Limb (tissue), 2 donors: ENCODE measurements around the gene FBLL1.
"Not testable (repeated sequence)": the region's sequence is repeated elsewhere in the genome, so short reads cannot be mapped to it uniquely, and the experiment has no call there.

Source experiments
- DNase-seq, 2 donors: peaks; one replicate each; pipeline ENCODE4 v3.0.0-alpha.2; 2016; ENCODE audit errors: extremely low spot score in 2 of 2

Gene FBLL1

GRCh38 chr5:168552146-168552545, 23.0 kb downstream of the FBLL1 start:
- no peak for DNase-seq

- DNase-seq = no peak
Measured at GRCh38 chr5:168553377-168554130, 24.4 kb downstream of the FBLL1 start.

GRCh38 chr5:168557389-168557788, 28.3 kb downstream of the FBLL1 start:
- DNase-seq = no peak

- DNase-seq = no peak
Measured at GRCh38 chr5:168562279-168562678, 33.2 kb downstream of the FBLL1 start.

GRCh38 chr5:168563959-168564358, 34.9 kb downstream of the FBLL1 start:
- DNase-seq = no peak

GRCh38 chr5:168568738-168569137, 39.6 kb downstream of the FBLL1 start:
- no peak for DNase-seq

GRCh38 chr5:168570490-168571328, 41.6 kb downstream of the FBLL1 start:
- no peak for DNase-seq

- not testable (repeated sequence) for DNase-seq
Measured at GRCh38 chr5:168573663-168574062, 44.6 kb downstream of the FBLL1 start.

GRCh38 chr5:168574156-168574555, 45.1 kb downstream of the FBLL1 start:
- DNase-seq = not testable (repeated sequence)

GRCh38 chr5:168575391-168576372, 46.6 kb downstream of the FBLL1 start:
- no peak for DNase-seq

GRCh38 chr5:168578006-168578405, 48.9 kb downstream of the FBLL1 start:
- DNase-seq = no peak

GRCh38 chr5:168578538-168579487, 49.7 kb downstream of the FBLL1 start, which contains the start of gene PANK3:
Gene PANK3, minus strand, starts transcription at chr5:168579368. Its CDS starts 85 bp downstream, at chr5:168579283.
- DNase-seq = peak in 1 of 2 donors; percentile 69

GRCh38 chr5:168579488-168580226, 50.6 kb downstream of the FBLL1 start:
- peak; percentile 98 to 99 for DNase-seq

GRCh38 chr5:168580227-168580508, 51.1 kb downstream of the FBLL1 start:
- DNase-seq = peak in 1 of 2 donors; percentile 42
